ENCODE measurements around the gene EWSR1.

DNA sequence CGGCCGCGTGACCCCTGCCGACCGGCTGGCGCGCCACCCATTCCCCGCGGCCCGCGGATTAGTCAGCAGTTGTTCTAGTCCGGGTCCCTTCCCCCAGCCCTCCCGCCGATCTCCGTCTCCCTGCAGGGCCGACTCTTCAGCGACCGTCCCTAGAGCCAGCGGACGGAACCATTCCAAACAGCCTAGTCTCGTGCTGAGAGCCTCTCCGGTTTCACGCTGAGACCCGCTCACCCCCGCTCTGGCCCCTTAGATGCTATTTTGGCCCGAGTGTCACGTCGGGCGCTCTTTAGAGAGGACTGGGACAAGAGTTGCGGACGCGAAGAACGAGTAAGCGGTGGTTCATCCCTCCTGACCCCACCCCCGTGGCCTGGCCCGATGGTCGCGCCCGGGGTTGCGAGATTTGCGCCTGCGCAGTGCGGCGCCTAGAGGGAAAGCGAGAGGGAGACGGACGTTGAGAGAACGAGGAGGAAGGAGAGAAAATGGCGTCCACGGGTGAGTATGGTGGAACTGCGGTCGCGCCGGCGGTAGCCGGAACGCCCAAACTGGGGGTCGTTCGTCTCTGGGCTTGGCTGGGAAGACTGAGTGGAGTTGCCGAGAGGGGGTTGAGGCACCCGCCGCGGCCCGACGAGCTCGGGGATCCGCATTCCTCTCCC lies at the start of gene EWSR1, which contains the start of gene RHBDD3:
- no peak for TF ChIP-seq EZH2 (IDR thresholded peaks at IDR 0.05; ENCODE audit: borderline replicate concordance, low read depth, low read length, severe bottlenecking)
- TF ChIP-seq, protein P1, sequence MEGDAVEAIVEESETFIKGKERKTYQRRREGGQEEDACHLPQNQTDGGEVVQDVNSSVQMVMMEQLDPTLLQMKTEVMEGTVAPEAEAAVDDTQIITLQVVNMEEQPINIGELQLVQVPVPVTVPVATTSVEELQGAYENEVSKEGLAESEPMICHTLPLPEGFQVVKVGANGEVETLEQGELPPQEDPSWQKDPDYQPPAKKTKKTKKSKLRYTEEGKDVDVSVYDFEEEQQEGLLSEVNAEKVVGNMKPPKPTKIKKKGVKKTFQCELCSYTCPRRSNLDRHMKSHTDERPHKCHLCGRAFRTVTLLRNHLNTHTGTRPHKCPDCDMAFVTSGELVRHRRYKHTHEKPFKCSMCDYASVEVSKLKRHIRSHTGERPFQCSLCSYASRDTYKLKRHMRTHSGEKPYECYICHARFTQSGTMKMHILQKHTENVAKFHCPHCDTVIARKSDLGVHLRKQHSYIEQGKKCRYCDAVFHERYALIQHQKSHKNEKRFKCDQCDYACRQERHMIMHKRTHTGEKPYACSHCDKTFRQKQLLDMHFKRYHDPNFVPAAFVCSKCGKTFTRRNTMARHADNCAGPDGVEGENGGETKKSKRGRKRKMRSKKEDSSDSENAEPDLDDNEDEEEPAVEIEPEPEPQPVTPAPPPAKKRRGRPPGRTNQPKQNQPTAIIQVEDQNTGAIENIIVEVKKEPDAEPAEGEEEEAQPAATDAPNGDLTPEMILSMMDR (IDR thresholded peaks at IDR 0.05; ENCODE audit: extremely low read depth in 1 of 2, insufficient read depth in 1 of 2, low read depth in 1 of 2, low read length in 2 of 2): no peak
- no peak for TF ChIP-seq POLR2AphosphoS5 (IDR thresholded peaks at IDR 0.05; ENCODE audit: insufficient read depth, low read depth, low read length)
- TF ChIP-seq POLR2A (IDR thresholded peaks at IDR 0.05; ENCODE audit: low read depth, low read length): peak; percentile 73
- TF ChIP-seq, protein P2, sequence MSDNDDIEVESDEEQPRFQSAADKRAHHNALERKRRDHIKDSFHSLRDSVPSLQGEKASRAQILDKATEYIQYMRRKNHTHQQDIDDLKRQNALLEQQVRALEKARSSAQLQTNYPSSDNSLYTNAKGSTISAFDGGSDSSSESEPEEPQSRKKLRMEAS (IDR thresholded peaks at IDR 0.05; ENCODE audit: insufficient read depth, insufficient read length): peak; percentile 26
- TF ChIP-seq JUN (IDR thresholded peaks at IDR 0.05; ENCODE audit: borderline replicate concordance, insufficient read depth, insufficient read length, low read depth): no peak
- peak; percentile 64 for TF ChIP-seq FOS (IDR thresholded peaks at IDR 0.05; ENCODE audit: borderline replicate concordance, insufficient read depth, low read length)

Data from endothelial cell of umbilical vein (primary cell).